Measurements from ENCODE around the gene NOS1.
A peak's percentile ranks its signal among the peaks of the same experiment; 100 is the strongest.

Gene NOS1

GRCh38 chr12:117367006-117367638, 5.7 kb upstream of the NOS1 start:
- FAIRE-seq = peak; percentile 40
- peak; percentile 54 for DNase-seq (ENCODE audit: insufficient read length, low spot score)
- no peak for TF ChIP-seq POLR2A (IDR thresholded peaks at IDR 0.05; ENCODE audit: low read depth, low read length)
- TF ChIP-seq SPI1 (IDR thresholded peaks at IDR 0.05; ENCODE audit: low read depth, low read length) = peak; percentile 56
- no peak for TF ChIP-seq POU2F2 (IDR thresholded peaks at IDR 0.05; ENCODE audit: low read depth, low read length)

DNA sequence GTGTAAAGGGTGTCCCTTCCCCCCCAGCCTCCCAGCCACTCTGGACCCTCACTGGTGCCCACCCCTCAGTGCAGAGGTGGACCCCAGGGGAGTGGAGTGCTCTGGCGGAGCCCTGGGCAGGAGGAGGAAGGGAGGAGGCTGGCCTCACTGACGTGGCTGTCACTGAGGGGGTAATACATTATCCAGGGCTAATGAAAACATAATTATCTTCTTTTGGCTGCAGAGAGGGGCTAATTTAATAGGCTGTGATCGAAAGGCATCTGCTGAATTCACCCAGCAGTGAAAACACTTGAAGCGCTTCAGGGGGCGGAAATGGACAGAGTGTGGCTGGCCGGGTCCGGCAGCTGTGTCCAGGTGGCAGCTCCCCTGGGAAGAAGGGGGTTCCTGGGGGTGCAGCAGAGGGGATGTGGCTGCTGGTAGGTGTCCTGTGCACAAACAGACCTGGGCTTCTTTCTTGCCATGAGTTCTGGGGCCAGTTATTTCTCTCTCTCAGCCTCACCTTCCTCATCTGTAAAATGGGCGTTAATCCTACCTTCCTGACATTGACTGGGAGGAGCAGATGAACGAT, 3.7 kb upstream of the NOS1 start:
- DNase-seq (ENCODE audit: insufficient read length, low spot score) = no peak
- FAIRE-seq = no peak
- no peak for TF ChIP-seq SPI1 (IDR thresholded peaks at IDR 0.05; ENCODE audit: low read depth, low read length)
- no peak for TF ChIP-seq PAX5 (IDR thresholded peaks at IDR 0.05; ENCODE audit: insufficient read depth, low read length, severe bottlenecking)
- no peak for TF ChIP-seq POLR2AphosphoS5 (IDR thresholded peaks at IDR 0.05; ENCODE audit: low read depth, low read length)
- TF ChIP-seq POLR2A (IDR thresholded peaks at IDR 0.05; ENCODE audit: low read depth, low read length) = no peak
- TF ChIP-seq TAF1 (IDR thresholded peaks at IDR 0.05; ENCODE audit: low read depth, low read length) = no peak
- no peak for TF ChIP-seq POU2F2 (IDR thresholded peaks at IDR 0.05; ENCODE audit: low read depth, low read length)

- FAIRE-seq = no peak
- no peak for DNase-seq (ENCODE audit: insufficient read length, low spot score)
These were observed 2.6 kb upstream of the NOS1 start for GRCh38 chr12:117363953-117364486.

GRCh38 chr12:117363056-117363662, 1.7 kb upstream of the NOS1 start:
- no peak for TF ChIP-seq POLR2AphosphoS5 (IDR thresholded peaks at IDR 0.05; ENCODE audit: low read depth, low read length)
- no peak for TF ChIP-seq POLR2A (IDR thresholded peaks at IDR 0.05; ENCODE audit: low read depth, low read length)
- no peak for TF ChIP-seq POU2F2 (IDR thresholded peaks at IDR 0.05; ENCODE audit: low read depth, low read length)
- no peak for TF ChIP-seq PAX5 (IDR thresholded peaks at IDR 0.05; ENCODE audit: insufficient read depth, low read length, severe bottlenecking)
- no peak for TF ChIP-seq TAF1 (IDR thresholded peaks at IDR 0.05; ENCODE audit: low read depth, low read length)
- TF ChIP-seq SPI1 (IDR thresholded peaks at IDR 0.05; ENCODE audit: low read depth, low read length) = no peak
- DNase-seq (ENCODE audit: insufficient read length, low spot score) (no peak), FAIRE-seq (no peak)

More at GRCh38 chr12:117363953-117364486, 2.6 kb upstream of the NOS1 start:
- no peak for TF ChIP-seq PAX5 (IDR thresholded peaks at IDR 0.05; ENCODE audit: insufficient read depth, low read length, severe bottlenecking)
- TF ChIP-seq TAF1 (IDR thresholded peaks at IDR 0.05; ENCODE audit: low read depth, low read length) = no peak
- no peak for TF ChIP-seq POLR2A (IDR thresholded peaks at IDR 0.05; ENCODE audit: low read depth, low read length)
- no peak for TF ChIP-seq SPI1 (IDR thresholded peaks at IDR 0.05; ENCODE audit: low read depth, low read length)
- TF ChIP-seq POLR2AphosphoS5 (IDR thresholded peaks at IDR 0.05; ENCODE audit: low read depth, low read length) = no peak

DNA sequence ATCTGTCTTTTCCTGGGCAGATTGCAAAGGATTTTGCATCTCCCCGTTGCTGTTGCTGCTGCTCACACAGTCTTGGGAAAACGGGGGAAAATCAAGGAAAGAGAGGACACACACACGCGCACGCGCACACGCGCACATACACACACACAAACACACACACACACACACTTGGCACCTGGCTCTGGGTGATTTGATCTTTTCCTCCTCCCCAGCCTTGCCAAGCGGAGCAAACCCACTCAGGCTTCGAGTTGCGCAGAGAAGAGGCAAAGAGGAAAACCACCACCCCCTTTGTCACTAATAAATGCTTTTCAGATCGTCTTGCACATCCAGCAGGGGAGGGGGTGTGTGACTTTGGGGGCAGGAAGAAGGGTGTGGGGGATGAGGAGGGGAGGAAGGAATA, 965 bp upstream of the NOS1 start:
- DNase-seq (ENCODE audit: insufficient read length, low spot score) = no peak
- TF ChIP-seq POLR2A (IDR thresholded peaks at IDR 0.05; ENCODE audit: low read depth, low read length) (no peak), TAF1 (IDR thresholded peaks at IDR 0.05; ENCODE audit: low read depth, low read length) (no peak), PAX5 (IDR thresholded peaks at IDR 0.05; ENCODE audit: insufficient read depth, low read length, severe bottlenecking) (no peak), POU2F2 (IDR thresholded peaks at IDR 0.05; ENCODE audit: low read depth, low read length) (no peak), POLR2AphosphoS5 (IDR thresholded peaks at IDR 0.05; ENCODE audit: low read depth, low read length) (no peak), SPI1 (IDR thresholded peaks at IDR 0.05; ENCODE audit: low read depth, low read length) (no peak)
- FAIRE-seq = no peak

GRCh38 chr12:117361905-117362304, 479 bp upstream of the NOS1 start:
- TF ChIP-seq PAX5 (IDR thresholded peaks at IDR 0.05; ENCODE audit: insufficient read depth, low read length, severe bottlenecking) = no peak
- no peak for TF ChIP-seq POLR2A (IDR thresholded peaks at IDR 0.05; ENCODE audit: low read depth, low read length)
- no peak for TF ChIP-seq POU2F2 (IDR thresholded peaks at IDR 0.05; ENCODE audit: low read depth, low read length)
- no peak for TF ChIP-seq SPI1 (IDR thresholded peaks at IDR 0.05; ENCODE audit: low read depth, low read length)
- FAIRE-seq (no peak), DNase-seq (ENCODE audit: insufficient read length, low spot score) (no peak)

DNA sequence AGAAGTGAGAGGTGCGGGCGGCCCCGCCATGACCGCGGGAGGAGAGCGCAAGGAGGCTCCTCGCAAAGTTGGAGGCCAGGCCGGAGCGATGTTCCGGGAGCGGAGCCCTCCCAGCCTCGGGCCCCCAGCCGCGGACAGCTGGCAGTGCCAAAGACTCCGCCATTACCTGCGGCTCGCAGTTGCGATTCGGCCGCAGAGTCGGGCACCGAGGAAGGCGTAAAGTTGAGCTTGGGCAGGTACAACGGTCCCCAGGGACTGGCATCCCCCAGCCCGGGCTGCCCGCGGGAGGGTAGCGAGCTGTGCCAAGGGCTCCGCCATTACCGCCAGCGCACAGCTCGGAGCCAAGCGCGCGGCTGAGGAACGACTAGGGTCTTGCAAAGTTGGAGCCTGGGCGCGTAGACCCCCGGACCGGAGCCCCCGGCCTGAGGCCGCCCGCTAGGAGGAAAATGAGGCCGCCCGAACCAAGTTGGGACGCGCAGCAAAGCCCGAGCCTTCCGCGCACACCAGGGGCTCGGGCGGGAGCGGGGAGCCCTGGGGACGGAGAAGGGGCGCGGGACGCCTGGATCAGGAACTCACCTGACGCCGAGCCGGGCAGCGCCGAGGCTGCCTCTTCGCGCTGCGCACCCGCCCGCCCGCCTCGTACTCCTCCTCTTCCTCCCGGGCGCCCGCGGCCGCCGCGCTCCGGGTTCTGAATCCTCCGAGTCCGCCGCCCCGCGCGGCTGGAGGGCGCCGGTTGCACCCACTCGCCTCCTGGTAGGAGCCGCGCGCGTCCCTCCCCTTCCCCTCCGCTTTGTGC, 677 bp downstream of the NOS1 start:
- TF ChIP-seq SPI1 (IDR thresholded peaks at IDR 0.05; ENCODE audit: low read depth, low read length) = no peak
- TF ChIP-seq TAF1 (IDR thresholded peaks at IDR 0.05; ENCODE audit: low read depth, low read length) = no peak
- no peak for TF ChIP-seq POU2F2 (IDR thresholded peaks at IDR 0.05; ENCODE audit: low read depth, low read length)
- no peak for TF ChIP-seq POLR2A (IDR thresholded peaks at IDR 0.05; ENCODE audit: low read depth, low read length)
- TF ChIP-seq PAX5 (IDR thresholded peaks at IDR 0.05; ENCODE audit: insufficient read depth, low read length, severe bottlenecking) = no peak
- no peak for TF ChIP-seq POLR2AphosphoS5 (IDR thresholded peaks at IDR 0.05; ENCODE audit: low read depth, low read length)
- no peak for DNase-seq (ENCODE audit: insufficient read length, low spot score)
- no peak for FAIRE-seq

DNA sequence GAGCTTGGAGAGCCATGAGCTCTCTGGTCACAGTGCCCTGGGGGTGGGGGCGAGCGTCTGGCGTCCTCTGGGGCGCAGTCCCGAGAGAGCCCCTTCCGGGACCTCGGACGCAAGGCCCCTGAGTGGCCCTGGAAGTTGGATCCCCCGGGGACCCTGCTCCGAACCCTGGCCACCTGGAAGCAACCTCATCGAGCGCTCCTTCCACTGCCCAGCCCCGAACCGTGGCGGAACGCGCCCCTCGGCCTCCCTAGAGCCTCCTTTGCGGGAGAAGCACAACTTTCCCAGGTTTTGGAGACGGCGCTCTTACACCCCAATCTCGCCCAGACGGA, 1.2 kb downstream of the NOS1 start:
- TF ChIP-seq POLR2AphosphoS5 (IDR thresholded peaks at IDR 0.05; ENCODE audit: low read depth, low read length) (no peak), POLR2A (IDR thresholded peaks at IDR 0.05; ENCODE audit: low read depth, low read length) (no peak), SPI1 (IDR thresholded peaks at IDR 0.05; ENCODE audit: low read depth, low read length) (no peak), TAF1 (IDR thresholded peaks at IDR 0.05; ENCODE audit: low read depth, low read length) (no peak), PAX5 (IDR thresholded peaks at IDR 0.05; ENCODE audit: insufficient read depth, low read length, severe bottlenecking) (no peak), POU2F2 (IDR thresholded peaks at IDR 0.05; ENCODE audit: low read depth, low read length) (no peak)
- FAIRE-seq = no peak
- DNase-seq (ENCODE audit: insufficient read length, low spot score) = no peak
